Stimulated activated CD8-positive, alpha-beta memory T cell treated with anti-CD3 and anti-CD28 coated beads, Interleukin-15, amount 100 ng/mL, for 24 hours (primary cell): ENCODE measurements around the gene NME4.
"Not testable (repeated sequence)": the region's sequence is repeated elsewhere in the genome, so short reads cannot be mapped to it uniquely, and the experiment has no call there.

Experiments used
- DNase-seq: peaks from one replicate; pipeline ENCODE4 v3.0.0-alpha.2; 2020; ENCODE audit warnings: low read depth

NME4 gene

GRCh38 chr16:397135-397661 lies at the start of gene NME4:
TSS of gene NME4 (plus strand) at chr16:397199. CDS start at chr16:397223, 24 bp downstream.
- no peak for DNase-seq

- DNase-seq, result no peak
These were observed 49.8 kb upstream of the NME4 start for GRCh38 chr16:347203-347602.

DNA sequence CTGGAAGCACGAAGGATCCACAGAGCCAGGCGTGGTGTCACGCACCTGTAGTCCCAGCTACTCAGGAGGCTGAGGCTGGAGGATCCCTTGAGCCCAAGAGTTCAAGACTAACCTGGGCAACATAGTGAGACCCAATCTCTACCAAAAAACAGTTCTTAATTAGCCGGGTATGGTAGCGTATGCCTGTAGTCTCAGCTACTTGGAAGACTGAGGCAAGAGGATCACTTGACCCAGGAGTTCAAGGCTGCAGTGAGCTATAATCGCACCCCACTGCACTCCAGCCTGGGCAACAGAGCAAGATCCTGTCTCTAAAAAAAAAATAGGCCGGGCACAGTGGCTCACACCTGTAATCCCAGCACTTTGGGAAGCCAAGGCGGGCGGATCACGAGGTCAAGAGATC lies 48.5 kb upstream of the NME4 start:
- DNase-seq, result not testable (repeated sequence)

DNA sequence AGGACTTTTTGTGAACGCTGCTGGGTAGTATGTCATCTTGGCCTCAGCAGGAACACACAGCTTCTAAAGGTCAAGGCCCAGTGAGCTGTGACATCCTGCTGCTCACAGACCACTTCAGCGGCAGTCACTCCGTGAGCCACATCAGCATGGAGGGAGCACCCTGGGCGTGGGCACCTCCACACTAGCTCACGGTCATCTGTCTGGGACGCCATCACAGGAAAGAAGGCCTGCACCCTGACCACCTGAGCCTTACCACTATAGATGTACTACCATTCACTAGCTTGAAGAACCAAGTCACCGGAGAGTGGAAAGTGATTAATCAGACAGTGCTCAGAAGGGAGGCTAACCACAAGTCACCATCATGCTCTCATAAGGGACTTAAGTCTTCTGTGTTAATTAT lies 47.8 kb upstream of the NME4 start:
- no peak for DNase-seq

- no peak for DNase-seq
These were observed 46.8 kb upstream of the NME4 start for GRCh38 chr16:350203-350602.

DNA sequence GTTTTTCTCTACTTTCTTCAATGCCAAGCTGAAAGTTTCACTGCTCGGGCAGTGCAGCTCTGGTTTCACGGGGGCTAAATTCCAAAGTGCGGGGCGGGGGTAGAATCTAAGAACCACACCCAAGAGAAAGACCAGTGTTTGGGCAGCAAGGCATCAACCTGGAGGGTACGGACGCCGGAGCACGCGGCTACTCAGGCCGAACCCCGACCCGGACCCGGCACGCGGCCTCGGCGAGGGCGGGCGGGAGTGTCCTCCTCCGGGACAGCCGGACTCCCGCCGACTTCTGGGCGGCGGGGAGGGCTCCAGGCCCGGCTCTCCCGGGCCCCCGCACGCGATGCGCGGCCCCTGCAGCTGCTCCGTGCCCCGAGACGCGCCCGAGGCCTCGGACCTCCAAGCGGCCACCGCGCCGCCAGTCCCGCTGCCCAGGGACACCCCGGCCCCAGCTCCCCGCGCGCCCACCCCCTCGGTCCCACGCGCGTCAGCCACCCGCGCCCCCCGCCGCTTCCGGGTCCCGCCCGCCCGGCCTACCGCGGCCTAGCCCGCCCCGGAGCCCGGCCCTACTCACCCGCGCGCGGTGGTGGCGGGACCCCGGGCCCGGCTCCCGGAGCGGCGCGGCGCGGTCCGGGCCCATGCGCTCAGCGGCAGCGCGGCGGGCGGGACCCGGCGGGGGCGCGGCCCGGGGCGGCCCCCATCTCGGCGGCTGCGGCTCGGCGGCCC lies 45.0 kb upstream of the NME4 start:
- DNase-seq, result no peak

DNA sequence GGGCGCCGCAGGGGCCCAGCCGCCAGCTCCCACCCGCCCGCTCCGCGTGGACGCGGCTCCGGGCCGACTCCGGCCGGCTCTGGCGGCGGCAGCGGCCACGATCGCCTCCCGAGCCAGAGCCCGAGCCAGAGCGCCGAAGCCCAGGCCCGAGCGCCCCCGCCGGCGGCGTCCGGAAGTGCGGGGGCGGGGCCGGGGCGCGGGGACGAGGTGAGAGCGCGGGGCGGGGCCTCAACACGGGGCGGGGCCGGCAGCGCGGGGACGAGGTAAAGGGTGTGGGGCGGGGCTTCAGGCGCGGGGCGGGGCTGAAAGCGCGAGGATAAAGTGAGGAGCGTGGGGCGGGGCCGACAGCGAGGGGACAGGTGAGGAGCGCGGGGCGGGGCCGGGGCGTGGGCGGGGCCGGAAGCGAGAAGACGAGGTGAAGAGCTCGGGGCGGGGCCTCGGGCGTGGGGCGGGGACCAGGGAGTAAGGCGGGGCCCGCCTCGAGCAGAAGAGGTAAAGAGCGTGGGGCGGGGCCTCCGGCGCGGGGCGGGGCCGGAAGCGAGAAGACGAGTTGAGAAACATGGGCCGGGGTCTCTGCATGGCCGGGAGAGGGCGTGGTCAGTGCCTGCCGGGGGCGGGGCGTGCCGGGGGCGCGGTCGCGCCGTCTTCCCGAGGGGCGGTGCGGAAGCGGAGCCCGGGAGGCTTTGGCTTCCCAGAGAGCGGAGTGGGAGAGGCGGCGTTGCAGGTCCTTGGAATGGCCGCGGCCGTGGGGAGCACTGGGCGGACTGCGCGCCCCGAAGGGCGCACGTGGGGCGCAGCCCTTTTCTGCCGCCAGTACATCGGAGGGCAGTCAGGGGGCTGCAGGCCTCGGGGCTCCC lies 44.2 kb upstream of the NME4 start, which contains the start of gene AXIN1:
TSS of gene AXIN1 (minus strand) at position 177 of the 857 bp plus-strand sequence. CDS start 5,698 bp downstream, outside the sequence.
- DNase-seq, result peak; percentile 100

GRCh38 chr16:353404-354290 lies 43.4 kb upstream of the NME4 start:
- DNase-seq, result no peak

DNA sequence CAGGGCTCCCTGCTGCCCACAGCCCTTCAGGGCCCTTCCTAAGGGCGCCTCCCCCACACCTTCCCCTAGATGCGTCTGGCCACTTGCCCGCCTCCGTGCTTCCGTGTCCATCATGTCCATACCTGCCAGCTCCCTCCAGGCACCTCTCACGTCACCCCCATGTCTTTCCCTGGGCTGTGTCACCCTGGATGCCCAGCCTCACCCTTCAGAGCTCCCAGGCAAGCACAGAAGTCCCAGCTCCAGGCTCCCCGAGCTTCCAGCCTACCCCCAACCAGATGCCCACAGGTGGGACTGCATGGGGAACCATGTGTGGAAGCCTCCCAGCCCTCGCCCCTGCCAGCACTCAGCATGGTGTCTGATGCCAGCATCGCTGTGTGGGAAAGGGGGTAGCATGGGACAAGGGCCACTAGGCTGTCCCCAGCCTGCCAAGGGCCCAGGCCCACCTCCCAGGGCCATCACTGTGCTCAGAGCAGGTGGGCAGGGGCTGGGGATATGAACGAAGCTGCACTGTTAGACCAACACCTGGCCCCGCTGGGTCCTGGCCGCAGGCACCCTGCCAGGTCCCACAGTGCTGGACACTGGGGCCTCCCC lies 42.6 kb upstream of the NME4 start:
- DNase-seq, result no peak

DNA sequence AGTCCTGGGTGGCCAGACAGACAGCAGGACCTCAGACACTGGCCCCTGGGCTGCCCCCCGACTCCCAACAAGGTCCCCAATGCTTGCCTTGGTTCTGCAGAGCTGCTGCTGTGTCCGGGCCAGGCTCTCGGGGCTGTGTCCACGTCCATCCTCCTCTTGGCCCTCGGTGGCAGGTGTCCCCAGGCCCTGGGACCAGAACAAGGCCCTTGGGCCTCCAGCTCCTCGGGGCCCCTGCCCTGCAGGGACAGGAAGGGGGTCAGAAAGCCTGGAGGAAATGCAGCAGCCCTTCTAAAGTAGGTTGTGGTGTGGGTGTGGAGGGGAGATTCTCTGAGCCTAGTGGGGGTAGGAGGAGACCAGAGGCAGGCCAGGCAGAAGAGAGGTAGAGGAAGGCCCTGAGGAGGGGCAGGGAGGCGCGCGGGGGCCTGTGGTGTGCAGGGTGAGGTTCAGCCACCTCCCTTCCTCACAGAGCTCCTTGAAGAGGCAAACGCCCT lies 42.0 kb upstream of the NME4 start:
- DNase-seq, result no peak

GRCh38 chr16:356741-357140 lies 40.3 kb upstream of the NME4 start:
- no peak for DNase-seq

DNA sequence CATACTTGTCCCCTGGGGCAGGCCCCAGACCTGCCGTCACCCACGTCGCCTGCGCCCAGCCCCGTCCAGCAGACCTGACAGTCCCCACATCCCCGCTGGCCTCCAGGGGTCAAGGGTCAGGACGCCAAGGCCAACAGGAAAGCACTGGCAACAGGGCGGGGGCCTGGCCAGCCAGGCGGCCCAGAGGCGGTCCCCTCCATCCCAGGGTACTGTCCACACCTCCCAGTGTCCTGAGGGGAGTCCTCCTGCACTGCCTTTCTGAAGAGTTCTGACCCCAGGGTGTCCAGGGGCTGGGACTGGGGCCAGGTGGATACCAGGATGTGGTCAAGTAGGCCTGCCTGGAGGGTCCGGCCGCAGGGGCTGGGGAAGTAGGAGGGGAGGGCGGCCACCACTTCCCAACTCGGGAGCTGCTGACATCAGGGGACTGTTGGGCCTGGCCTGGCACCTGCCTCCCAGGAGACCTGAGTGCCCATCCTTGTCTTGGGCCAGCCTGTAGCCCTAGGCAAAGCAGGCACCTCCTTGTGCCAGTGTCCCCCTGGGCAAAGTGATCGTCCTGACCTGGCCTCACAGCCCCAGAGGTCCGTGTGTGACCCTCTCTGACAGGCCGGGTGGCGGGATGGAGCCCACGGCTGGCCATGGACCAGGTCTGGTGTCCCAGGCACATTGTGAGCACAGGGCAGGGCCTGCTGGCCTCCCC lies 37.8 kb upstream of the NME4 start:
- DNase-seq, result no peak

GRCh38 chr16:359871-360697 lies 36.9 kb upstream of the NME4 start:
- DNase-seq, result no peak

DNA sequence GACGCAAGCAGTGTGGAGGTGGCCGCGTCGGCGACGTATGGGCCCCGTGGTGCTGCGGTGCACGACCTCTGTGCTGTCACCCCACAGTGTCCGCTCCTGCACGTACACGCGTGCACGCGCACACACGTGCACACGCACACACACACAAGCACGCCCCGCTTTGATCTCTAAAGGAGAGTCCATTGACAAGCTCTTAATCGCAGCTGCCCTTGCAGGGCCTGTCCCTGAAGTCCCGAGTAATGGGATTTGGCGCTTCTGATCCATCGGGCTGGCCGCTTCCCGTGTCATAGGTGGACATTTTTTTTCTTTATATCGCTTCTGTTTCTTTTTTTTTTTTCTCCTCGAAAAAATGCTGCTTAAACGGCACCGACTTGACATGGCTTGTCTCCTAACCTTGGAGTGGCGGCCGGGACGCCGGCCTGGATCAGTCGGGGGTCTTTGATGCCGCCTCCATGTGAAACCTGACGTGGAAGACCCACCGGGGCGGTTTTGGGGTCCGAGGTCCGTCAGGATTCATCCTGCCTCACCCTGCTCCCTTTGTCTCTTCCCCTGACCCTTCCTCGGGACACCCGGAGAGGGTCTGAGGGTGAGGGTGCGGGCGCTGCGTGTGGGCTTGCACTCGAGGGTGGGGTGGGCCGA lies 36.2 kb upstream of the NME4 start:
- no peak for DNase-seq

- DNase-seq, result no peak
These were observed 35.6 kb upstream of the NME4 start for GRCh38 chr16:361341-361871.

DNA sequence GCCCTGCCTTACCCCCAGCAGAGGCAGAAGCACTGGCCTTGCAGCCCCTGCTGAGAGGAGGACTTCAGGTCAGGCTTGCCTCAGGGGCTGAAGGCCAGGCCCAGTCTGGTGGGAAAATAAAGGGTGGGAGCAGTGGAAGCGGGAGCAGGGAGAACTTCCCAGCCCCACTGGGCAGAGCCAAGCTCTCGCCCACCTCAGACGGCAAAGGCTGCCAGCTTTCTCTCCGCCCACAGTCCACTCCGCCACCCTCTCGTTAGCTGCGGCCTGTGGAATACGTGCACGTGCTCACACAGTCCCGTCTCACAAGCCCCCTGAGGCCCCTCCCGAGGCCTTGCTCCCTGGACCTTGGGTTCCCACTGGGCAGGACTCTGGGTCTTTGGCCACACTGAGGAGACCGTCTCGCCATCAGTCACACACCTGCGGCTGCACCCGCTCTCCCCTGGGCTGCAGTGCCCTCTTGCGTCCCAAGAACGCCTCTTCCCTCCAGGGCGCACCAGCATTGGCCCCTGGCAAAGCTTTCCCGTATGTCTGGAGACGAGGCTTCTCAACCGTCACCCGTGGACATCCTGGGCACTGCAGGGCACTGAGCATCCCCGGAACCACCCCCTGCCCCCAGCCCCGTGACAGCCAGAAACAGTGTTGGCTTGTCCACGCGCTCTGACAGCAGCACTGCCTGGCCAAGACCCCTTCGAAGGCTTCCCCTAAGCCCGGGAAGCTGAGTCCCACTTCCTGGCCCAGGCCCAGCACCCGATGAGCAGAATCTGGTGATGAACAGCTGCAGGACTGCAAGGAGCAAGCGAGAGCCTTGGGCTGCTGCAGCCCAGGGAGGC lies 34.9 kb upstream of the NME4 start:
- DNase-seq, result no peak

- not testable (repeated sequence) for DNase-seq
These were observed 34.3 kb upstream of the NME4 start for GRCh38 chr16:362702-362999.

- no peak for DNase-seq
These were observed 33.8 kb upstream of the NME4 start for GRCh38 chr16:363110-363765.
